HepG2 (cell line): ENCODE measurements around the gene RBP4. TPM values are rescaled to one million over a fixed set of nuclear protein-coding genes. Genes with fewer than 3 reads are reported as not detected.
A peak's percentile ranks its signal among the peaks of the same experiment; 100 is the strongest.

Experiments
- ATAC-seq: fragments of 200-7000 bp; cut with Tn5 transposase; 3 replicates; pipeline ENCODE4 v1.9.1; 2020; ENCODE audit warnings: mild to moderate bottlenecking, moderate library complexity
- BruUV-seq: library from RNA; stranded (reverse); fragments of 400-500 nt; replicated peaks from 2 replicates; lab custom pipeline; 2021; lab: Mats Ljungman, UMichigan
- CTCF ChIA-PET: fragments of 300-600 bp; formaldehyde crosslinking; extraction: SDS; loops from one replicate; lab custom pipeline; 2021; ENCODE audit warnings: low total read pairs, inconsistent platforms, low intra/inter-chr PET ratio; lab: Yijun Ruan, JAX
- POLR2A ChIA-PET: fragments of 350-600 bp; sonication (Branson Sonifier 250); formaldehyde crosslinking; loops from one replicate; lab custom pipeline; 2020; ENCODE audit warnings: antibody characterized with exemption, inconsistent platforms; lab: Yijun Ruan, JAX
- DNase-seq: peaks from one replicate; pipeline ENCODE4 v3.0.0-alpha.2; 2015; ENCODE audit warnings: low spot score
- FAIRE-seq: peaks from 3 replicates; lab custom pipeline; 2011; peaks lifted over from hg19 to GRCh38; lab: Jason Lieb, UNC
- H2AFZ ChIP-seq: one replicate; pipeline ENCODE4 v1.6.1; 2011; ENCODE audit warnings: low read length, inconsistent platforms
- H3K27ac ChIP-seq: fragments of 300-600 bp; 3 replicates; pipeline ENCODE4 v1.8.0; 2011; ENCODE audit warnings: mixed run types, mild to moderate bottlenecking, mixed read lengths, low read length, inconsistent platforms; ENCODE audit not compliant: insufficient read depth; ENCODE audit errors: extremely low read length
- H3K27me3 ChIP-seq, 2 experiments: fragments of 200-600 bp in 1 of 2; 2 replicates in 1 of 2; 3 replicates in 1 of 2; pipeline versions ENCODE4 v1.6.0 to v1.8.0; 2011; ENCODE audit warnings: low read length in 2 of 2, mild to moderate bottlenecking in 2 of 2, moderate library complexity in 2 of 2, inconsistent platforms in 1 of 2; ENCODE audit not compliant: insufficient read depth in 2 of 2, control insufficient read depth in 1 of 2
- H3K36me3 ChIP-seq, 2 experiments: fragments of 200-600 bp in 1 of 2; replicated peaks in 1 of 2; 2 replicates in 1 of 2; 3 replicates in 1 of 2; pipeline versions ENCODE4 v1.5.1 to v1.8.0; 2011; ENCODE audit warnings: low read length in 2 of 2, inconsistent platforms in 1 of 2; ENCODE audit not compliant: insufficient read depth in 2 of 2, control insufficient read depth in 1 of 2
- H3K4me1 ChIP-seq: 2 replicates; pipeline ENCODE4 v1.5.1; 2012; ENCODE audit warnings: low read length, inconsistent platforms; ENCODE audit not compliant: insufficient read depth
- H3K4me2 ChIP-seq: 2 replicates; pipeline ENCODE4 v1.6.0; 2011; ENCODE audit warnings: low read depth, low read length, inconsistent platforms
- H3K4me3 ChIP-seq, 3 experiments: fragments of 200-600 bp in 1 of 3; sonication (generic), shearing (Covaris generic) in 1 of 3; replicated peaks in 1 of 3; 2 replicates each; pipeline ENCODE4 v1.5.1; 2011 to 2016; ENCODE audit warnings: low read length in 3 of 3, inconsistent platforms in 2 of 3, low read depth in 2 of 3, mild to moderate bottlenecking in 2 of 3, control low read depth in 1 of 3, mixed read lengths in 1 of 3; ENCODE audit not compliant: insufficient read depth in 1 of 3
- H3K79me2 ChIP-seq: one replicate; pipeline ENCODE4 v1.6.1; 2011; ENCODE audit warnings: low read length, inconsistent platforms; ENCODE audit not compliant: insufficient read depth
- H3K9ac ChIP-seq: 2 replicates; pipeline ENCODE4 v1.6.0; 2011; ENCODE audit warnings: mild to moderate bottlenecking, low read depth, low read length, inconsistent platforms; ENCODE audit not compliant: insufficient read depth
- H3K9me3 ChIP-seq: 2 replicates; pipeline ENCODE4 v1.5.1; 2012; ENCODE audit warnings: mild to moderate bottlenecking, low read length
- H4K20me1 ChIP-seq: 2 replicates; pipeline ENCODE4 v1.6.0; 2011; ENCODE audit warnings: inconsistent platforms, mild to moderate bottlenecking, low read length, moderate library complexity; ENCODE audit not compliant: insufficient read depth
- FOSL2 ChIP-seq: sonication (generic); formaldehyde crosslinking; IDR thresholded peaks from 2 replicates; pipeline ENCODE4 v1.4.0; 2020; ENCODE audit warnings: missing genetic modification reagents
- FOXA3 ChIP-seq: IDR thresholded peaks from 2 replicates; pipeline ENCODE4 v1.6.1; 2016; ENCODE audit warnings: missing genetic modification reagents, missing compliant biosample characterization
- HNF4A ChIP-seq: sonication (generic); formaldehyde crosslinking; IDR thresholded peaks from 2 replicates; pipeline ENCODE4 v1.4.0; 2020; ENCODE audit warnings: missing genetic modification reagents
- KAT2B ChIP-seq: fragments of 150-350 bp; IDR thresholded peaks from 2 replicates; pipeline ENCODE4 v1.6.1; 2014; ENCODE audit warnings: low read depth, low read length, borderline replicate concordance
- MAFF ChIP-seq: IDR thresholded peaks from 2 replicates; pipeline ENCODE4 v1.6.1; 2011; ENCODE audit warnings: low read depth, low read length, improper control_type of control experiment
- MBD4 ChIP-seq: IDR thresholded peaks from 2 replicates; pipeline ENCODE4 v1.6.1; 2012; ENCODE audit warnings: low read length, inconsistent platforms, borderline replicate concordance
- MED8 ChIP-seq: sonication (generic); formaldehyde crosslinking; IDR thresholded peaks from 2 replicates; pipeline ENCODE4 v1.8.1; 2023; ENCODE audit warnings: mild to moderate bottlenecking, missing genetic modification reagents; ENCODE audit not compliant: insufficient replicate concordance
- NONO ChIP-seq, 2 experiments: fragments of 450-650 bp in 1 of 2; sonication (generic) in 1 of 2; formaldehyde crosslinking in 1 of 2; IDR thresholded peaks in 1 of 2; conservative IDR thresholded peaks in 1 of 2; 2 replicates each; pipeline versions ENCODE4 v1.6.1 to v1.8.0; 2017 to 2022; ENCODE audit warnings: mild to moderate bottlenecking in 1 of 2, missing genetic modification reagents in 1 of 2, moderate library complexity in 1 of 2
- PAF1 ChIP-seq: IDR thresholded peaks from 2 replicates; pipeline ENCODE4 v1.6.1; 2016; ENCODE audit warnings: missing genetic modification reagents, missing compliant biosample characterization
- POLR2A ChIP-seq, 2 experiments: IDR thresholded peaks; 2 replicates each; pipeline ENCODE4 v1.6.1; 2011; ENCODE audit warnings: low read depth in 2 of 2, low read length in 2 of 2, mild to moderate bottlenecking in 1 of 2, moderate library complexity in 1 of 2; ENCODE audit not compliant: insufficient read depth in 1 of 2
- POLR2G ChIP-seq: fragments of 200-400 bp; formaldehyde crosslinking; IDR thresholded peaks from 2 replicates; pipeline ENCODE4 v1.6.1; 2018; ENCODE audit warnings: mild to moderate bottlenecking, low read depth, low read length, moderate library complexity
- RBFOX2 ChIP-seq: fragments of 200-400 bp; formaldehyde crosslinking; IDR thresholded peaks from 2 replicates; pipeline ENCODE4 v1.6.1; 2017; ENCODE audit warnings: low read depth, mild to moderate bottlenecking, low read length
- ZNF644 ChIP-seq: IDR thresholded peaks from 2 replicates; pipeline ENCODE4 v1.6.1; 2016; ENCODE audit warnings: low read depth
- ZNF749 ChIP-seq: sonication (generic); formaldehyde crosslinking; IDR thresholded peaks from 2 replicates; pipeline ENCODE4 v1.8.0; 2022; ENCODE audit warnings: mild to moderate bottlenecking, missing genetic modification reagents, moderate library complexity, borderline replicate concordance
- ZSCAN21 ChIP-seq: sonication (generic); formaldehyde crosslinking; IDR thresholded peaks from 2 replicates; pipeline ENCODE4 v1.8.0; 2022; ENCODE audit warnings: mild to moderate bottlenecking, missing genetic modification reagents, moderate library complexity, borderline replicate concordance
- ZSCAN9 ChIP-seq: IDR thresholded peaks from 2 replicates; pipeline ENCODE4 v1.6.1; 2016; ENCODE audit warnings: borderline replicate concordance
- WGBS: methylation state at CpG from one replicate; pipeline ENCODE4 v1.1.6; 2017; ENCODE audit warnings: low lambda C conversion rate; 5-methylcytosine and 5-hydroxymethylcytosine counted together
- in situ Hi-C: cut with HindIII; loops from 2 replicates; pipeline ENCODE4 v1.10.0; 2017; ENCODE audit warnings: low pct_unique_long_range_greater_than_20kb; ENCODE audit not compliant: extremely low pct_ligation_motif_present
- intact Hi-C: fragments of 100-400 bp; cut with micrococcal nuclease; formaldehyde crosslinking; loops from one replicate; pipeline ENCODE4 v1.10.0; 2022; ENCODE audit not compliant: unreplicated experiment
- polyA plus RNA-seq, 8 experiments: library from polyadenylated mRNA; depleted of rRNA in 3 of 8; stranded (reverse) in 7 of 8; unstranded in 1 of 8; fragments of >200 nt; fragmentation: Illumina TruSeq in 4 of 8; extraction: Trizol in 4 of 8; gene quantifications; 2 replicates each; pipeline versions ENCODE4 v1.2.1 to v1.2.3, GENCODE V29; 2011 to 2016; ENCODE audit warnings: low read depth in 4 of 8, missing spikeins in 1 of 8, mixed read lengths in 1 of 8; ENCODE audit not compliant: insufficient read depth in 1 of 8
- total RNA-seq, 5 experiments: library from RNA; depleted of rRNA; stranded (reverse); fragments of >200 nt; fragmentation: Illumina TruSeq; extraction: Trizol; gene quantifications; 2 replicates each; pipeline ENCODE4 v1.2.3, GENCODE V29; 2016; ENCODE audit warnings: low read depth in 1 of 5
- TF ChIP-seq, protein P1 (sequence below): sonication (generic); formaldehyde crosslinking; IDR thresholded peaks from 2 replicates; pipeline ENCODE4 v1.5.0; 2020; ENCODE audit warnings: missing genetic modification reagents, mild to moderate bottlenecking, borderline replicate concordance
- TF ChIP-seq, protein P2 (sequence below): sonication (generic); formaldehyde crosslinking; IDR thresholded peaks from 2 replicates; pipeline ENCODE4 v1.5.0; 2020; ENCODE audit warnings: missing genetic modification reagents, mild to moderate bottlenecking, borderline replicate concordance
- TF ChIP-seq, protein P3 (sequence below): sonication (generic); formaldehyde crosslinking; IDR thresholded peaks from 2 replicates; pipeline ENCODE4 v1.9.0; 2021; ENCODE audit warnings: missing genetic modification reagents, mild to moderate bottlenecking, borderline replicate concordance

The RBP4 gene
- total and polyA plus RNA-seq, 2 of the 13 experiments (the other 11 are each of a cell fraction or from before 2014, with no cell fraction given): 642 to 931 TPM

DNA sequence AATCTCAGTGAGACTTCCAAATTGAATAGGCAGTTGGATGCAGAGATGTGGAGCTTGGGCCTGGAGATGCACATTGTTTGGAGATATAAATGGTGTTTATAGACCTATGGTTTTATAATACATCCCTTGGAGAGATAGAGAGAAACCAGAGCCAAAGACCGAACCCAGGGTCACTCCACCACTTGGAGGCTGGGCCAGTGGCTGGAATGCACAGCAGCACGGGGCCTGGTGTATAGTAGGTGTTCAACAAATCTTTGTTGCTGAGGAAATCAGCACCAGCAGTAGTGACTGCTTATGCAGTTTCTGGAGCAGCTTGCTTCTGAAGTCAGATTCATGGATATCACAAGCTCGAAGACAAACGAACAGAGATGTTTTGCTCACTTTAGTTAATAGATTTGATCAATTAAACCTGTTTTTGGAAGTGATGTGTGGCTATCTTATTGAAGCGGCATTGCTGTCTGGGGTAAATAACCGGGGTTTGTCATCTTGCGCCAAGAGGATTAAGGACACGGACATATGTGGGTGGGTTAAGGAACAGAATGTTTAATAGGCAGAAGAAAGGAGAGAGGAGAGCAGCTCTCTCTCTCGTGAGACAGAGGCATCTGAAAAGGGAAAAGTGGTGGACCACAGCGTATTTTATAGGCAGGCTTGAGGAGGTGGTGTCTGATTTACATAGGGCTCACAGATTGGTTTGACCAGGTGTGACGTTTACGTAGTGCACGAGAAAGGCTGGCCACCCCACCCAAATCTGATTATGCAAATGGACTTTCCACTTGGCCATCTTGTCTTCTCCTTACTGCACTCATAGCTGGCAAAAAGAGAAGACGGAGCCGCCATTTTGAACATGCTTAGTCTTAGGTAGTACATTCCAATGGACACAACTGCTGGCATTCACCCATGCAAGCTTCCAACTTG lies 11.1 kb downstream of the RBP4 start:
- H3K4me2 ChIP-seq: no peak overlapping the region
- no peaks in the 10 kb centered on the region for H3K79me2 ChIP-seq
- no peak for DNase-seq
- peaks cover 14 to 29% of the 10 kb centered on the region in 2 experiments for H3K36me3 ChIP-seq
- H3K9ac ChIP-seq: no peak overlapping the region
- peaks cover 22% of the 10 kb centered on the region for H3K4me1 ChIP-seq
- 73% methylated on average over 15 of the region's 15 CpGs for WGBS
- H3K4me3 ChIP-seq: no peak overlapping the region
- CTCF ChIA-PET: no interaction called here
- BruUV-seq: no TSS peak
- no peak overlapping the region for H2AFZ ChIP-seq
- H3K9me3 ChIP-seq: no peaks in the 10 kb centered on the region
- H3K27me3 ChIP-seq: peaks cover 0 to 3% of the 10 kb centered on the region in 2 experiments; a peak in 1 of 5 replicates
- no peak overlapping the region for H3K27ac ChIP-seq
- H4K20me1 ChIP-seq: peaks cover 47% of the 10 kb centered on the region
- peak; percentile 42 for ATAC-seq
- in situ Hi-C loops (no loop called here), intact Hi-C loops (loop anchor here (10.0 kb wide), 1 partner anchor 45 kb away; no protein-coding TSS in a partner anchor)
- TF ChIP-seq MAFF (no peak), PAF1 (peak; percentile 90; the same call in 1 of the 2 replicates), POLR2A (IDR thresholded peaks at IDR 0.05; ENCODE audit: insufficient read depth in 1 of 2, low read depth in 2 of 2, low read length in 2 of 2) (peak in 1 of 2 experiments; percentile 47; a peak in 3 of 4 replicates), MBD4 (peak; percentile 10; the same call in 1 of the 2 replicates), HNF4A (no peak), ZSCAN21 (0 out of 2 replicates have a peak, but pooled peaks have one; percentile 16), FOXA3 (CRISPR knock-in tag) (0 out of 2 replicates have a peak, but pooled peaks have one; percentile 13), ZSCAN9 (CRISPR knock-in tag) (no peak), RBFOX2 (peak; percentile 52; the same call in 1 of the 2 replicates), FOSL2 (no peak), MED8 (CRISPR knock-in tag) (no peak), POLR2G (peak; percentile 69), ZNF644 (CRISPR knock-in tag) (peak; percentile 53; the same call in 1 of the 2 replicates), NONO (IDR thresholded peaks at IDR 0.05) (no peak), NONO (CRISPR knock-in tag; conservative IDR thresholded peaks at IDR 0.05) (0 out of 2 replicates have a peak, but pooled peaks have one; percentile 24), KAT2B (no peak), ZNF749 (CRISPR knock-in tag) (no peak)
- TF ChIP-seq, protein P1, sequence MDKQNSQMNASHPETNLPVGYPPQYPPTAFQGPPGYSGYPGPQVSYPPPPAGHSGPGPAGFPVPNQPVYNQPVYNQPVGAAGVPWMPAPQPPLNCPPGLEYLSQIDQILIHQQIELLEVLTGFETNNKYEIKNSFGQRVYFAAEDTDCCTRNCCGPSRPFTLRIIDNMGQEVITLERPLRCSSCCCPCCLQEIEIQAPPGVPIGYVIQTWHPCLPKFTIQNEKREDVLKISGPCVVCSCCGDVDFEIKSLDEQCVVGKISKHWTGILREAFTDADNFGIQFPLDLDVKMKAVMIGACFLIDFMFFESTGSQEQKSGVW (CRISPR knock-in tag): no peak
- TF ChIP-seq, protein P2, sequence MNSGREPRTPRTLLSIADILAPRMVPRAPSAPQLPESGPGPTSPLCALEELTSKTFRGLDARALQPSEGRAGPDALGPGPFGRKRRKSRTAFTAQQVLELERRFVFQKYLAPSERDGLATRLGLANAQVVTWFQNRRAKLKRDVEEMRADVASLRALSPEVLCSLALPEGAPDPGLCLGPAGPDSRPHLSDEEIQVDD (CRISPR knock-in tag): no peak
- TF ChIP-seq, protein P3, sequence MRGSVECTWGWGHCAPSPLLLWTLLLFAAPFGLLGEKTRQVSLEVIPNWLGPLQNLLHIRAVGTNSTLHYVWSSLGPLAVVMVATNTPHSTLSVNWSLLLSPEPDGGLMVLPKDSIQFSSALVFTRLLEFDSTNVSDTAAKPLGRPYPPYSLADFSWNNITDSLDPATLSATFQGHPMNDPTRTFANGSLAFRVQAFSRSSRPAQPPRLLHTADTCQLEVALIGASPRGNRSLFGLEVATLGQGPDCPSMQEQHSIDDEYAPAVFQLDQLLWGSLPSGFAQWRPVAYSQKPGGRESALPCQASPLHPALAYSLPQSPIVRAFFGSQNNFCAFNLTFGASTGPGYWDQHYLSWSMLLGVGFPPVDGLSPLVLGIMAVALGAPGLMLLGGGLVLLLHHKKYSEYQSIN: no peak
- POLR2A ChIA-PET: interaction anchor here (0.8 to 2.6 kb wide), 8 partner anchors 9 to 112 kb away, joined by 3 to 16 read pairs (median 4); partner anchors contain the start of gene FRA10AC1
- FAIRE-seq: no peak
